NCI-H2196 (cell line): ENCODE measurements around the gene BIN1.

Experiments
- DNase-seq: peaks from one replicate; lab custom pipeline; 2025; ENCODE audit not compliant: unreplicated experiment; lab: John Stamatoyannopoulos, UW

Gene BIN1

DNA sequence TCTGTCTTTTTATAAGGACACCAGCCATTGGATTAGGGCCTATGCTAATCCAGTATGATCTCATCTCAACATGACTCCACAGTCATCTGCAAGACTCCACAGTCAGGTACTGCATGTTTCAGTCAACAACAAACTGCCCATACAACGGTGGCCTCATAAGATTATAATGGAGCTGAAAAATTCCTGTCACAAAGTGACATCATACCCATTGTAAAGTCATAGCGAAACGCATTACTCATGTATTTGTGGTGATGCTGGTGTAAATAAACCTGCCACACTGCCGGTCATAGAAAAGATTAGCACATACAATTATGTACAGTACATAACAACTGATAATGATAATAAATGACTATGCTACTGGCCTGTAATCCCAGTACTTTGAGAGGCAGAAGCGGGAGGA, 106.0 kb downstream of the BIN1 start:
- no peak for DNase-seq

DNA sequence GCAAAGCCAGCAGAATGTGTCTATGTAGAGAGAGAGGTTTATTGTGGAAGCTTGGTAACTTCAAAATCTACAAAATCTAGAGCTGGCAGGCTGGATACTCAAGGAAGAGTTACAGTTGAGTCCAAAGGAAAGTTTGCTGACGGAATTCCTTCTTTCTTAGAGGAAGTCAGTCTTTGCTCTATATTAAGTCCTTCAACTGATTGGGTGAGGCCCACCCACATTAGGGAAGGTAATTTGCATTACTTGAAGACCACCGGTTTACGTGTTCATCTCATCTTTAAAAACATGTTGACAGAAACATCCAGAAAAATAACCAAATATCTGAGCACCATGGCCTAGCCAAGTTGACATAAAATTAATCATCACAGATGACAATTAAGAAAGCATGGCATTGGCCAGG, 106.8 kb downstream of the BIN1 start:
- no peak for DNase-seq

DNA sequence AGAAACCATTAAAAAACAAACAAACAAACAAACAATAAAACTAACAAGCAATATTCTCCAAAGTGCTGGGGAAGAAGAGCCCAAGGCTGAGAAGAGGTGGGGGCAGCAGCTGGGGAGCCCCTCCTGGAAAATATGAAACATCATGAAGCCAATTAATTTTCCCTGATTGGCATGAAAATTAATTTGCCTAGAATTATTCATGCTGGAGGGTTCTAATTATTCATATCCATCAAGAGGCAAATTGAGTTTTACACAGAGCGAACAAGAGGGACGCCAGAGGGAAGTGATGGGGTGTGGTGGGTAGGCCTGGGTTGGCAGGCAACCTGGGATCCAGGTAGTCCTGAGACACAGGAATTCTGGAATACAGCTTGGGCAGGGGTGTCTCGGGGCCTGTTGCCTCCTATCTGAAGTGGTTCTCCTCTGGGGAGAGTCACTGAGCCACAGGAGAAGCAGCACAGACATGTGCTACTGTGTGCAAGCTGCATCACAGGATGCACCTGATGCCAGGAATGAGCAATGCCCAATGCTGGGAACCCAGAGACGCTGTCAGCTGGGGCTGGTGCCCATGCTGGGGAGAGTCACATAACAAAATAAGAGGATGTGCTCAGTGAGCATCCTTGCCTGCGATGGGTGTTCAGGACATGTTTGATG, 107.7 kb downstream of the BIN1 start:
- DNase-seq, result no peak

DNA sequence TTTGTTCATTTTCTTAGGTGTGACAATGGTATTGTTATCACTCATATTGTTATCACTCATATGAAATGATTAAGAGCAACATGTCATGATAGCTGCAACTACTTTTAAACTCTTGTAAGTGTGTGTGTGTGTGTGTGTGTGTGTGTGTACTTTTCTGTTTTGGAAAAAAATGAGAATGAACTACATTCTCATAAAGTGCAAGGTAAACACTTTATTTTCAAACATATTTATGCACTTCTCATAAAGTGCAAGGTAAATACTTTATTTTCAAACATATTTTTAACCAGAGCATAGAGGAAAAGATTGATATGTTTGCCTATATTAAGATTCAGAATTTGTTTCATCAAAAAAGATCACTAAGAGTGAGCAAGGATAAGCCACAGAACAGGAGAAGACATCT, 108.5 kb downstream of the BIN1 start:
- DNase-seq, result no peak
